Measurements from ENCODE around the gene WFDC8.
"Not testable (repeated sequence)": the region's sequence is repeated elsewhere in the genome, so short reads cannot be mapped to it uniquely, and the experiment has no call there.

GRCh38 chr20:45569650-45570049 lies 9.4 kb downstream of the WFDC8 start:
- TF ChIP-seq POLR2A (IDR thresholded peaks at IDR 0.05; ENCODE audit: low read depth, low read length); MYC (IDR thresholded peaks at IDR 0.05; ENCODE audit: low read depth, low read length); CTCF (IDR thresholded peaks at IDR 0.05; ENCODE audit: extremely low read depth in 1 of 2, insufficient read depth in 1 of 2, low read depth in 1 of 2, low read length in 2 of 2): not testable (repeated sequence)

Measured in endothelial cell of umbilical vein (primary cell).